8988T (cell line): Measurements from ENCODE around the gene TMEM134.
A peak's percentile ranks its signal among the peaks of the same experiment; 100 is the strongest.
"Not testable (repeated sequence)": the region's sequence is repeated elsewhere in the genome, so short reads cannot be mapped to it uniquely, and the experiment has no call there.

Experiments used
- DNase-seq: peaks from one replicate; pipeline ENCODE4 v3.0.0; 2011

Gene TMEM134, protein sequence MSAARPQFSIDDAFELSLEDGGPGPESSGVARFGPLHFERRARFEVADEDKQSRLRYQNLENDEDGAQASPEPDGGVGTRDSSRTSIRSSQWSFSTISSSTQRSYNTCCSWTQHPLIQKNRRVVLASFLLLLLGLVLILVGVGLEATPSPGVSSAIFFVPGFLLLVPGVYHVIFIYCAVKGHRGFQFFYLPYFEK

DNA sequence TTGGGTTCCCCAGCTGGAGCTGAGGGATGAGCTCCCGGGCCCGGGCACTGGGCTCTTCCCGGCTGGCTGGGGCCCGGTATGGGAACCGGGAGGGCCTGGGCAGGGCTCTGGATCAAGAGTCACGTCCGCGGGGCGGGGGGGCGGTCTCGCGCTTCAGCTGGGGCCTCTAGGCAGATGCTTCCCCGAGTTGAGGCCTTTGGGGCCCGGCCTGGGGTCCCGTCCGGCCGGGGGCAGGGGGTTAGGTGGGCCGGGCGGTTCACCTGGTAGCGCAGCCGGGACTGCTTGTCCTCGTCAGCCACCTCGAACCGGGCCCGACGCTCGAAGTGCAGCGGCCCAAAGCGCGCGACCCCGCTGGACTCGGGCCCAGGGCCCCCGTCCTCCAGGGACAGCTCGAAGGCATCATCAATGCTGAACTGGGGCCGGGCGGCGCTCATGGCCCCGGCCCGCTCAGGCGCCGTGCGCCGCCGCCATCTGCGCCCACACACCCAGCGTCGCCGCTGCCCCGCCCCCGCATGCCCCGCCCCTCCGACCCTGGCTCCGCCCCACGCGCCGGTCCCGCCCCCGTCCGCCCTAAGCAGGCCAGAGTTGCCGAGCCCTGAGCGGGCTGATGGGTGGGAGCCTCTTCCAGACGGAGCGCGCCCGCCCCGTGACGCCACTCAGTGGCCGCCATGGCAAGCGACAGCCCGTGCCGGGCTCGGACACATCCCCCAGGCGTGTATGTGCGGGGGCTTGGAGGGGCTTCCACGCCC, at the start of gene TMEM134:
TMEM134 (minus strand) TSS at position 493 of the 749 bp plus-strand sequence; CDS start at position 434, 59 bp downstream.
- peak; percentile 98 for DNase-seq

DNA sequence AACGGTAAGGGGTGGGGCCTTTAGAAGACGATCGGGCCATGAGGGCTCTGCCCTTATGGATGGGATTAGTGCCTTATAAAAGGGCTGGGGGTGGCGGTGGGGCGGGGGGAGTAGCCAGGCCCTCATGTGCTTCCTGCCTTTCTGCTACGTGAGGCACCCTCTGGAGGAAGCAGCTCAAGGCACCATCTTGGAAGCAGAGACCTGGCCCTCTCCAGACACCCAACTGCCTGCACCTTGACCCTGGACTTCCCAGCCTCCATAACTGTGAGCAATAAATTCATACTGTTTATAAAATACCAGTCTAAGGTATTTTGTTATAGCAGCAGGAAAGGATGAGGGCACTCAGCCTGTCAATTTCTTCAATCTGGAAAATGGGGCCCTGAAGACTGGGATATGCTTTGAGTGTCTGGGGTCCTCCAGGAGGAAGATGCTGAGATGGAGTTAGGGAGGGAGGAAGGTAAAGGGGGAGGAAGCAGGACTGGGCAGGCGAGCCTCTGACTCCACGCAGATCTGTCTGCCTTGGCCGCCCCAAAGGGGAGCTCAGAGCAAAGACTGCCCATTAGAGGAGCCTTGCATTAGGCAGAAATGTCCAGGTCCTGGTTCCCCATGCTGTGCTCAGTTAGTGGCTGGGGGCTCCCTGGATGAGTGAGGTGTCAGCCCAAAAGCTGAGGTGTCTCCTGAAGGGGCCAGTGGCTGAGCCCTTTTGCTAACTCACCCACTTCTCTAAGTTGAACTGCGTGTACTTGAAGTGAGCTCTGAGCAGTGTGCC, 48.9 kb upstream of the TMEM134 start:
- DNase-seq: no peak

DNA sequence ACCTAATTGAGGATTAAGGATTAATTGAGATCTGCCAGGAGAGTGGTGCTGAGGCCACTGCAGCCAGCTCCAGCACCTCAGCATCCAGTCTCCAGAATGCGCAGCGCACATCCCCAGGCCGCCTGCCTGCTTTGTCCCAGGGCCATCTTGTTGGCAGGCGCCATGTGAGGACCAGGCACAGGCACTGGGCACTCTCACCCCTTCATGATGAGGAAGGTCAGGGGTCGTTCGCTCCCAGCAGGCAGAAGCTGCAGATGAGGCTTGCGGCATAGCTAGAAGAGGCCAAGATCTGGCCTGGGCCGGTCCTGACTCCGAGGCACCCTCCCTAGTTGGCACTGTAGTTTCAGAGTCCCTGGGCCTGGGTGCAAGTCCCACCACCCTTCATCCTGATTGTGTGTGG, 47.8 kb upstream of the TMEM134 start:
- DNase-seq: no peak

DNA sequence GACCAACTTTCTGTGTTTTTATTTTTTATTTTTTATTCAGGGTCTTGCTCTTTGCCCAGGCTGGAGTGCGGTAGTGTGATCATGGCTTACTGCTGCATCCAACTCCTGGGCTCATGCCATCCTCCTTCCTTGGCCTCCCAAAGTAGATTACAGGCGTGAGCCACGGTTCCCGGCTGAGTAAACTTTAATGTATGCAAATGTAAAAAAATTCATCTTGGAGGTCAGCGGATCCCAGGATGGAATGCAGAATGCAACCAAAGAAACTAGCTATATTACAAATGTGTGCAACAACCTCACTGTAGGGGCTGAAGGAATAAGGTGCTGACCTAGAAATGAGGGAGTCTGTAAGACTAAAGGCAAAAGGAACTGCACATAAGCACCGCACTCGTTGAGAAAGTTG, 45.1 kb upstream of the TMEM134 start:
- DNase-seq: no peak

DNA sequence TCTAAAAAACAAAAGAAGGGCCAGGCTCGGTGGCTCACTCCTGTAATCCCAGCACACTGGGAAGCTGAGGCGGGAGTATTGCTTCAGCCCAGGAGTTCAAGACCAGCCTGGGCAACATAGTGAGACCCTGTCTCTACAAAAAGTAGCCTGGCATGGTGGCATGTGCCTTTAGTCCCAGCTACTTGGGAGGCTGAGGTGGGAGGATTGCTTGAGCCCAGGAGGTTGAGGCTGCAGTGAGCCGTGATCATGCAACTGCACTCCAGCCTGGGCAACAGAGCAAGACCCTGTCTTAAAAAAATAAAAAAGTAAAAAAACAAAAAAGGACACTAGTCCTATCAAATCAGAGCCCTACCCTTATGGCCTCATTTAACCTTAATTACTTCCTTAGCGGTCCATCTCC, 42.5 kb upstream of the TMEM134 start:
- DNase-seq: not testable (repeated sequence)

DNA sequence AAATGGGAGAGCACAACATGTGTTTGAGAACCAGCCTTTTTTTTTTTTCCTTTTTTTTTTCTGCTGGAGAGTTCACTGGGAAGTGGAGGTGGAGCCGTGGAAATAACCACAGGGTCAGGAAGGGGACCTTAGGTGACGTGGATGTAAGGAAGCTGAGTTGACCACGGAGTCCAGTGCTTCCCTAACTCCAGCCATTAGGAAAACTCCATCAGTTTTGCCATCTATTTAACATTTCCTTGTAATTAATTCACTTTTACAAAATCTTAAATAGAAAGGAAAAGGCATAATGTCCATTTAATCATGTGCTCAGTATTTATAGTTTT, 40.9 kb upstream of the TMEM134 start:
- DNase-seq: no peak

GRCh38 chr11:67508486-67509121, 39.6 kb upstream of the TMEM134 start:
- DNase-seq: peak; percentile 99

DNA sequence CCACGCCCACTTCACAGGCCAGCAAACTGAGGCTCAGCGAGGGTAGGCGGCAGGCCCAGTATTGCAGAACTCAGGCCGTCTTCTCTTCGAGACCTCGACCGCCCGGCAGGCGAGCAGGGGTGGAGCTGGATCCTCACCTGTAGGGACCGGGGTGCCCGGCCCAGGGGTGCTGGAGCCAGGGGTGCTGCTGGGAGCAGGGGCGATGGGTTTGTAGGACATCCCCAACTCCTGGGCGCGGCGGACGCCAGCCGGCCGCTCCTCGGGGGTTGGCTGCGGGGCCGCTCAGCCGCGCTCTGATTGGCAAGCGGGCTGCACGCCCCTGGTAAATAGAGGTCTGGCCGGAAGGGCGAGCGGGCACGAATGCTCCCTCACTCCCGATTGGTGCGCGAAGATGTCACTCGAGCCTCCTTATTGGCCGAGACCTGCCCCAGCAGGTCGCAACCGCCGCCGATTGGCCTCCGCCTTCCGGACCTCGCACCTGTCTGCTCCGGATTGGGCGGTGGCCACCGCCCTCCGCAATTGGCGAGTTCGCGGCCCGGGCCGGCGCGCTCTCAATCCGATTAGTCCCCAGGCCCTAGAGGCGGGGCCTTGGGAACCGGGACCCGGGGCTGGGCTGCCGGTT, 38.9 kb upstream of the TMEM134 start, which contains the start of gene CDK2AP2:
CDK2AP2 (minus strand) TSS at position 299 of the 622 bp plus-strand sequence; CDS start at position 219, 80 bp downstream.
- peak; percentile 99 for DNase-seq

DNA sequence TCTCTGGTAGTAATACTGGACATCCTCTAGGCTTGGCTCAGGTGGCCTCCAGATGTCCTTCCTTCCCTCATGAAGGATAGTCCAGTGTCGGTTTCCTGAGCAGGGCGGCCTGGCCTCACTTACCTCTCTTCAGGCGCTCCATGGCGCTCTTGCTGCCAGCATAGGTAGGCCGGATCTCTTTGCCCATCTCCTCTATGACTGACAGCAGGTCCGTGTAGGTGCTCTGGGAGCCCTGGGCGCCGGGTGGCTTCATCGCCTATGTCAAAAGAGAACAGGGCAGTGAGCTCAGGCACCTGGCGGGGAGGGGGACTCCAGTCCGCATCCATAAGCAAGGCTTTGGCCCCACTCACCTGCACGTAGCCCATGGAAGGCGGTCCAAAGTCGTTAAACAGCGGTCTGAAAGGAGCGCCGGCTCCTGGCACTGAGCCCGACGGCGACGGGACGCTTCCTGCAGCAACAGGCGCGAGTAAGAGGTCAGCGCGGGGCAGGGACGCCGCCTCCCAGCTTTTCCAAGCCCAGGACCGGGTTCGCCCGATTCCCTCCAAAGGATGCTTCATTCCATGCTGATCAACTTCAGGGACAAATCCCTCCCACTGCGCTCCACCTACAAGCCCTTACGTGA, 38.3 kb upstream of the TMEM134 start:
- no peak for DNase-seq

DNA sequence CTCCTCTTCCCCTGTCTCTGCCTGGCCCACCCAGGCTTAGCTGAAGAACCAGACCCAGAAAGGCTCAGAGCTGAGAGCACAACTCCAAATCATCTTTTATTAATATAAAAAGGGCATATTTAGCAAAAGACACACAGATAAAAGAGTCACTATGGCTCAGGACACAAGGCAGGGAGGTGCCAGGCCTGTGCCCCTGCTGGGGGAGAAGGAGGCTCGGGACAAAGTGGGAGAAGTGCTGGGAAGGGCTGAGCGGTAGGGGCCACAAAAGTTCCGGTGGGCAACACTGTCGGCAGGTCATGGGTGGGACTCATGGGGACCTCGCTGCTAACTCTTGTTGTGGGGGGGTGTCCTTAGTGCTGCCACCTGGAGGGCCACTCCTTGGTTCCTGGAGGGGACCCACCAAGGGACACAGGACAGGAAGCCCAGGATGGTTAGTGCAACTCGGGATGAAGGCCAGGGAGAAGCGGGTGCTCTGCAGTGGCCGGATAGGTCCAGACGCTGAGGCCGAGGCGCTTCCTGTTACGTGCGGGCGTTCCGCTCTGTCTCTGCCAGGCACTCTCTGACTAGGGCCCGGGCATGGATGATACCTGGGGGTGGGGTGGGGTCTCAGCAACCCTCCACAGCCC, 37.5 kb upstream of the TMEM134 start:
- no peak for DNase-seq

- peak; percentile 99 for DNase-seq
Measured at GRCh38 chr11:67505605-67506396, 36.8 kb upstream of the TMEM134 start.

DNA sequence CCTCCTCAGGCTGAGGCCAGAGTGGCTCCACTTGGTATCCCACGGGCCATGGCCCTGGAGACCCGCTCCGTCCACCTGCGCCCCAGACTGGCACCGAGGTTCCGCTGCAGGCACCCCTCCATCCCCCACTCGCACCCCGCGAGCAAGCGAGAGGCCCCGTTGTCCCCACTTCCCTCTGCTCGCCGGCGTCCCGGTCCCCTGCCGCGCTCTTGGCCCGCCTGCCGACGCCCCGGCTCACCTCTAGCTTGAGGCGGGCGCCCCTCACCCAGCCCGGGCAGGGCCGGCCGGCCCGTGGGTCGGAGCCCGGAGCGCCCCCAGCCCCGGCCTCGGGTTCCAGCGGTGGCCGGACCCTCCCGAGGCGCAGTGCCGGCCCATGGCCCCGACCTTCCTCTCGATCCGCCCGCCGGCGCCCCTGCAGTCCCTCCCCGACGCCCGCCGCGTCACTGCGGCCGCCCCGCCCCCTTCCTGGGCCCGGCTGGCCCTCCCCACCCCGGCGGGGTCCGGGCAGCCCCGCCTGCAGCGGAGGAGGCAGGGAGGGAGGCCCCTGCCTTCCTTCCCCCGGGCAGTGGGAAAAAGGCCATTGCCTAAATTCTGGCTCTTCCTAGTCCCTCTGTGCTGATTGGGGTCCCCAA, 36.0 kb upstream of the TMEM134 start, which contains the start of gene PITPNM1:
PITPNM1 (minus strand) TSS at position 414 of the 632 bp plus-strand sequence. CDS start 1,183 bp downstream, outside the sequence.
- peak; percentile 93 for DNase-seq

GRCh38 chr11:67504005-67504949, 35.2 kb upstream of the TMEM134 start:
- DNase-seq: peak; percentile 84

DNA sequence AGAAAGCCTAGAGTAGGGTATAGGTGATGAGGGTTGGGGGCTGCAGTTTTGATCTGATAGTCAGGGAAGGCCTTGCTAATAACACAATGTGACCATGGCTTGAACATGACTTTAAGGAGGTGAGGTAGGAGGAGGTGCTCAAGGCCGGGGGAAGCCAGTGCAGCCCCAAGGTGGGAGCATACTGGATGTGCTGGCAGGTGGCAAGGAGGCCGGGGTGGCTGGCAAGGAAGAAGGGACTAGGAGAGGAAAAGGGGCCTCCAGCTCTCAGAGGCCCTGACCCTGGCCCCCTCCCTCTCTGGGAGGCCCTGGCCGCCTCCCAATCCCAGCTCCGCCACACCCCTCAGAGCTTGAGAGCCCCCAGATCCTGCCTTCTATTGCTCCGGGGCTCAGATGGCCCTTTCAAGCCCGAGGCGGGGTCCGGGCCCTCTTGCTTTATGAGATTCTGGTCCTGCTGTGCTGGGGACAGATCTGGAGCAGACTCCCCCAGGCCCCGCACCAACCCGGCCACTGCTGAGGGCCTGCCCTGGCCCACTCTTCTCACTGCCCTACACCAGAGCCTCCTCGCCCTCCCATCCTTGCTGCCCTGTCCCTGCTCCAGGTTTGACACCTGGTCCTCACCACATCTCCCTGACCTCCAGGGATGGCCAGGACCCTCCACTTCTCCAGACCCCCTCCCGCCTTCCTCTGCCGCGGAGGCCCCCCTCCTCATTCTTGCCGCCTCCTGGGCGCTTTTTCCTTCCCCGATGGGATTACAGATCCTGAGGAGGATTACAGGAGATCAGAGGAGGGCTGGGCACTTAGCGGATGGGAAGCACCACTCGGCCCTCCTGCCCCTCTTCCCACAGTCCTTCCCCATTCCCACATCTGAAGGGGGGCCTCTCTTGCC, 34.3 kb upstream of the TMEM134 start:
- no peak for DNase-seq

DNA sequence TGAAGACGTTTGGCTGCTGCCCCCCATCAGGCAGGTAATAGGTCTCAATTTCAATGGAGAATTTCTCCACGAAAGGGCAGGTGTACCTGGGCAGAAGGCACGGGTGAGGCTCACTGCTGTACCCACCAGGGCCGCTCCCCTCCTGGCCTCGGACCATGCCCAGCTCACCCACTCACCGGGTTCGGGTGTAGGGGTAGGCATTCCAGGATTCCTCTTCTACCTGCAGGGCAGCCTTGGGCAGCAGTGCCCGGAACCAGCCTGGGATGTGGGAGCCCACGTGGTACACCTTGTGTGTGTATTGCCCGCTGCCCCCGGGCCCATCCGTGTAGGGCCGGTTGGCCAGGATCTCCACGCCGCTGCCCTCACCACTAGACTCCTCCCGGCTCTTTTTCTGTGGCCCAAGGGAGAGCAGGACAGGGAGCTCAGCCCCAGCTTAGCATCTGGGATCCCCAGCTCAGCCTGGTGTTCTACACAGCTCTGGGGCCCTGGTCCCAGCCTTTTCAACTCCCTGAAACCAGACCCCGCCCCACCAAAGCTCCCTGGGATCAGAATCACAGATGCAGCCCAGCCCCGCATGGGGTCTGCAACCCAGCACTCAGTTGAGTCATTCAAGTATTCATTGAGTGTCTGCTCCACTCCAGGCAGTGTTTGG, 33.4 kb upstream of the TMEM134 start:
- DNase-seq: no peak

- no peak for DNase-seq
Measured at GRCh38 chr11:67501854-67502253, 32.8 kb upstream of the TMEM134 start.
